KBM-7 (cell line): ENCODE results near the gene DPEP2NB.

ENCODE experiments used
- DNase-seq: peaks from one replicate; pipeline ENCODE4 v3.0.0-alpha.2; 2015
- in situ Hi-C: fragments of 300-500 bp; cut with MboI; formaldehyde crosslinking; loops from 2 replicates; pipeline ENCODE4 v1.14.3; 2020; ENCODE audit warnings: low sequenced_read_pairs, low pct_unique_long_range_greater_than_20kb, mixed read lengths

The DPEP2NB gene

DNA sequence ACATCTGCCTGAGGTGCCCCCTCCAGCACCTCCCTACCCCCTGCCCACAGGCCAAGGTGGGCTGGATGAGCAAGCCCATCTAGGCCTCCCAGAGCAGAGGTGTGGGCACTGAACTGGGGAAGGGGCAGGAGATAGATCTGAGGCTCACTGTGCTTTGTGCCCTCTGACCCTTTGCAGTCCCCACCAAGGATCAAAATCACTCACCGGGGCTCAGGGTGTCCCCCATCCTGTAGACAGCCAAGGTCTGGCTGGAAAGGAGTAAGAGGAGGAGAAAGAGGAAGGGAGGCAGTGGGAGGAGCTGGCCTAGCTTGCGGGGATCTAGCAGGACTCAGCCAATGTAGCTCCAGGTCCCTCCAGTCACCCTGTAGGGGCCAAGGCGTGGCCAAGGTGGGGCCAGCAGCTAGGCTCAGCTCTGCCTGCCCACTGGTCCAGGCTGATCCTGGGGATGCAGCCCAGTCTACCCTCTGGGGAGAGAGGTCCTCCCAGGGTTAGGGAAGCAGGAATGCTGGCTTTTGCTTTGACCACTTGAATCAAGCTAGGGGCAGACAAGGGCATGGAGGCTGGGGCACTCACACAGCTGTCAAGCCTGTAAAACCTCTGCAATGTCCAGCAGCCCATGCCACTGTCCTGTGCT, 49.0 kb downstream of the DPEP2NB start:
- in situ Hi-C loops: no loop called here
- peak; percentile 69 for DNase-seq

DNA sequence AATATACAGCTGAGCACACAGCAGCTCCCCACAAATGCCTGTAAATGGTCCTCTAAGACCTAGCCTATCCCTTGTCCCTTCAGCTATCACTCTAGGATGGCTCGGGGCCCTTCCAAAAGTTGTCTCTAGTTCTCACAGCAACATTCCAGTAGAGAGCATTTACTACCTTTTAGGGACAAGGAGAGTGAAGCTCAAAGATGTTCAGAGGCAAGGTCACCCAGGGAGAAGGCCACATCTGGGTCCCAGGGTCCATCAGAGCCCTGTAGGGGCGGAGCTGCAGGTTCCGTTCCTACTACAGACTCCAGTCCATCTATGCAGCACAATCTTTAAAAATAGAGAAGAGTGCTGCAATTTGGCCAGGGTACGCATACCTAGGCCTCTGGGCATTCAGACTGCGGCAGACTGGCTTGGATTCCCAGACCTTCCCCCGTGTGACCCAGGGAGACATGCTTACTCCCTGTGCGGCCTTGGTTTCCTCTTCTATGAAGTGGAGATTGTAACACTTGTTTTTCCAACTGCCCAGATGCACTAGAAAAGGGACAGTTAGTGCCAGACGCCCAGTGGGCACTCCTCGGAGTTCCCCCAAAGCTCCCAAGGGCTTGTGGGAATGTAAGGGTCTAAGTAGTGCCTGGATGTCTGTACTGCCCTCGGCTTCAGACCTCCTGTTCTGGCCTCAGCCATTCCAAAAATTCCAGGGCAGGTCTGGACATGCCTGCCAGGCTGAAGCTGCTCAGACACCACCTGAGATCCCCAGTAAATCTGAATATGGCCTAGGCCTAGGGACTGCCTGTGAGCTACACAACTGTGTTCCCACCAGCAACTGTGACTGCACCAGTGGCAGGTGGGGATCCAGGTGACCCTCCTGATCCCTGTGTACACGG, 49.8 kb downstream of the DPEP2NB start:
- DNase-seq: no peak
- in situ Hi-C loops: no loop called here

- DNase-seq: no peak
- in situ Hi-C loops: no loop called here
These were observed 51.1 kb downstream of the DPEP2NB start for GRCh38 chr16:67964477-67965131.

DNA sequence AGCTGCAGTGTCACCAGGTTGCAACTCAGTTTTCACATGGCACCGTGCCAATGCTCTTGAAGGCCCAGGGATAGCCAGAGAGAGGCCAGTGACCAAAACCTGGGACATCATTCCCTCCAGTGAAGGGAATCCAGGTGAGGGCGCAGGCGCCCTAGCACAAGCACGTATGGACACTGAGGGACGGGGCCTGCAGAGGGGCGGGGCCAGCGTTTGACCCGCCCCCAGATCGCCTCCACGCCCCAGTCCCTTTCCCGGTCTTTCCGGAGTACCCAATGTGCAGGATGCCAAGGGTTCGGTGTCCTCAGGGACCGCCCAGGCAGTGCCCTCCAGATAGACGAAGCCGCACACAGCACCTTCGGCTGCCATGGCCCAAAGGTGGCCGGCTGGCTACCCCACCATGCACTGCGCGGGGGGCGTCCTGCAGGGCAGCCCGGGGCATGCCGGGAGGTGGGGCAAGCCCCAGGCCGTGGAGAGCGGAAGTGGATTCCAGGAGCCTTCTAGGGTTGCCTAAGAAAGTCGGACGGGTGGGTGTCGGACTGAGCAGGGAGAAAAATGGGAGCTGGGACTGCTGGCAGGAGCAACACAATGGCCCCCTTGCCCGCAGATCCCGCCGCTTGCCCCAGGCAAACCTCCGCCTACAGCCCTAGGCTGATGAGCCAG, 51.9 kb downstream of the DPEP2NB start:
- no peak for DNase-seq
- in situ Hi-C loops: no loop called here
